H1 (cell line): ENCODE results near the gene TRIM15. TPM values are rescaled to one million over a fixed set of nuclear protein-coding genes. Genes with fewer than 3 reads are reported as not detected.

Experiments used
- MAFK ChIP-seq: IDR thresholded peaks from 2 replicates; pipeline ENCODE4 v1.6.1; 2012; ENCODE audit warnings: low read depth, mild to moderate bottlenecking, improper control_type of control experiment, low read length
- polyA plus RNA-seq, 7 experiments: library from polyadenylated mRNA; depleted of rRNA in 3 of 7; stranded (reverse) in 5 of 7; unstranded in 2 of 7; fragments of >200 nt in 5 of 7; fragments of 200-250 nt in 2 of 7; gene quantifications; 1 replicate in 5 of 7; 2 replicates in 1 of 7; 4 replicates in 1 of 7; pipeline versions ENCODE4 v1.2.1 to v1.2.3, GENCODE V29; 2011 to 2013; ENCODE audit warnings: missing spikeins in 2 of 7, mixed read lengths in 2 of 7
- total RNA-seq: library from RNA; stranded (reverse); fragmentation: NEBNext Ultra II Directional; extraction: Animal tissue kit (Norgen Biotek cat#: 25700); gene quantifications from 2 replicates; pipeline ENCODE4 v1.2.1, GENCODE V29; 2021
- TF ChIP-seq, protein P1 (sequence below): fragments of 300-600 bp; sonication (generic); IDR thresholded peaks from 2 replicates; pipeline ENCODE4 v1.7.1; 2012; ENCODE audit warnings: low read length, moderate library complexity, mild to moderate bottlenecking, inconsistent platforms; ENCODE audit not compliant: insufficient replicate concordance

Gene TRIM15
- total and polyA plus RNA-seq, 2 of the 8 experiments (the other 6 are each of a cell fraction or from before 2014, with no cell fraction given): 0.18 to 0.48 TPM

DNA sequence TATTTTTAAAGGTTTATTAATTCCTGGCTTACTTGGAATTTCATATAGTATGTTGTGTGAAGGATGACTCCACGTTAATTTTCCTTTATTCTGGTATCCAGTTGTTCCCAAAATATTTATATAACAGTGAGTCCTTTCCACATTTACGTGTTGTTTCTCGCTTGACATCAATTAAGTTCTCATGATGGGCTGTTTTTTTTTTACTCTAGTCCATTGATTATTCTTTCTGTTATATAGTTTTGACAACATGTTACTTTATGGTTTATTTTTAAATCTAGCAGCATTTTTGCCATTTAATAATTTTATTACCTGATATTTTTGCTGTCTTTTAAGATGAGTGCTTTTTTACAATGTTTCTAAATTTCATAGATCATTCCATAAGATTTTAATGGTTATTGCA is 20.7 kb upstream of the TRIM15 start (continued):
- TF ChIP-seq, protein P1, sequence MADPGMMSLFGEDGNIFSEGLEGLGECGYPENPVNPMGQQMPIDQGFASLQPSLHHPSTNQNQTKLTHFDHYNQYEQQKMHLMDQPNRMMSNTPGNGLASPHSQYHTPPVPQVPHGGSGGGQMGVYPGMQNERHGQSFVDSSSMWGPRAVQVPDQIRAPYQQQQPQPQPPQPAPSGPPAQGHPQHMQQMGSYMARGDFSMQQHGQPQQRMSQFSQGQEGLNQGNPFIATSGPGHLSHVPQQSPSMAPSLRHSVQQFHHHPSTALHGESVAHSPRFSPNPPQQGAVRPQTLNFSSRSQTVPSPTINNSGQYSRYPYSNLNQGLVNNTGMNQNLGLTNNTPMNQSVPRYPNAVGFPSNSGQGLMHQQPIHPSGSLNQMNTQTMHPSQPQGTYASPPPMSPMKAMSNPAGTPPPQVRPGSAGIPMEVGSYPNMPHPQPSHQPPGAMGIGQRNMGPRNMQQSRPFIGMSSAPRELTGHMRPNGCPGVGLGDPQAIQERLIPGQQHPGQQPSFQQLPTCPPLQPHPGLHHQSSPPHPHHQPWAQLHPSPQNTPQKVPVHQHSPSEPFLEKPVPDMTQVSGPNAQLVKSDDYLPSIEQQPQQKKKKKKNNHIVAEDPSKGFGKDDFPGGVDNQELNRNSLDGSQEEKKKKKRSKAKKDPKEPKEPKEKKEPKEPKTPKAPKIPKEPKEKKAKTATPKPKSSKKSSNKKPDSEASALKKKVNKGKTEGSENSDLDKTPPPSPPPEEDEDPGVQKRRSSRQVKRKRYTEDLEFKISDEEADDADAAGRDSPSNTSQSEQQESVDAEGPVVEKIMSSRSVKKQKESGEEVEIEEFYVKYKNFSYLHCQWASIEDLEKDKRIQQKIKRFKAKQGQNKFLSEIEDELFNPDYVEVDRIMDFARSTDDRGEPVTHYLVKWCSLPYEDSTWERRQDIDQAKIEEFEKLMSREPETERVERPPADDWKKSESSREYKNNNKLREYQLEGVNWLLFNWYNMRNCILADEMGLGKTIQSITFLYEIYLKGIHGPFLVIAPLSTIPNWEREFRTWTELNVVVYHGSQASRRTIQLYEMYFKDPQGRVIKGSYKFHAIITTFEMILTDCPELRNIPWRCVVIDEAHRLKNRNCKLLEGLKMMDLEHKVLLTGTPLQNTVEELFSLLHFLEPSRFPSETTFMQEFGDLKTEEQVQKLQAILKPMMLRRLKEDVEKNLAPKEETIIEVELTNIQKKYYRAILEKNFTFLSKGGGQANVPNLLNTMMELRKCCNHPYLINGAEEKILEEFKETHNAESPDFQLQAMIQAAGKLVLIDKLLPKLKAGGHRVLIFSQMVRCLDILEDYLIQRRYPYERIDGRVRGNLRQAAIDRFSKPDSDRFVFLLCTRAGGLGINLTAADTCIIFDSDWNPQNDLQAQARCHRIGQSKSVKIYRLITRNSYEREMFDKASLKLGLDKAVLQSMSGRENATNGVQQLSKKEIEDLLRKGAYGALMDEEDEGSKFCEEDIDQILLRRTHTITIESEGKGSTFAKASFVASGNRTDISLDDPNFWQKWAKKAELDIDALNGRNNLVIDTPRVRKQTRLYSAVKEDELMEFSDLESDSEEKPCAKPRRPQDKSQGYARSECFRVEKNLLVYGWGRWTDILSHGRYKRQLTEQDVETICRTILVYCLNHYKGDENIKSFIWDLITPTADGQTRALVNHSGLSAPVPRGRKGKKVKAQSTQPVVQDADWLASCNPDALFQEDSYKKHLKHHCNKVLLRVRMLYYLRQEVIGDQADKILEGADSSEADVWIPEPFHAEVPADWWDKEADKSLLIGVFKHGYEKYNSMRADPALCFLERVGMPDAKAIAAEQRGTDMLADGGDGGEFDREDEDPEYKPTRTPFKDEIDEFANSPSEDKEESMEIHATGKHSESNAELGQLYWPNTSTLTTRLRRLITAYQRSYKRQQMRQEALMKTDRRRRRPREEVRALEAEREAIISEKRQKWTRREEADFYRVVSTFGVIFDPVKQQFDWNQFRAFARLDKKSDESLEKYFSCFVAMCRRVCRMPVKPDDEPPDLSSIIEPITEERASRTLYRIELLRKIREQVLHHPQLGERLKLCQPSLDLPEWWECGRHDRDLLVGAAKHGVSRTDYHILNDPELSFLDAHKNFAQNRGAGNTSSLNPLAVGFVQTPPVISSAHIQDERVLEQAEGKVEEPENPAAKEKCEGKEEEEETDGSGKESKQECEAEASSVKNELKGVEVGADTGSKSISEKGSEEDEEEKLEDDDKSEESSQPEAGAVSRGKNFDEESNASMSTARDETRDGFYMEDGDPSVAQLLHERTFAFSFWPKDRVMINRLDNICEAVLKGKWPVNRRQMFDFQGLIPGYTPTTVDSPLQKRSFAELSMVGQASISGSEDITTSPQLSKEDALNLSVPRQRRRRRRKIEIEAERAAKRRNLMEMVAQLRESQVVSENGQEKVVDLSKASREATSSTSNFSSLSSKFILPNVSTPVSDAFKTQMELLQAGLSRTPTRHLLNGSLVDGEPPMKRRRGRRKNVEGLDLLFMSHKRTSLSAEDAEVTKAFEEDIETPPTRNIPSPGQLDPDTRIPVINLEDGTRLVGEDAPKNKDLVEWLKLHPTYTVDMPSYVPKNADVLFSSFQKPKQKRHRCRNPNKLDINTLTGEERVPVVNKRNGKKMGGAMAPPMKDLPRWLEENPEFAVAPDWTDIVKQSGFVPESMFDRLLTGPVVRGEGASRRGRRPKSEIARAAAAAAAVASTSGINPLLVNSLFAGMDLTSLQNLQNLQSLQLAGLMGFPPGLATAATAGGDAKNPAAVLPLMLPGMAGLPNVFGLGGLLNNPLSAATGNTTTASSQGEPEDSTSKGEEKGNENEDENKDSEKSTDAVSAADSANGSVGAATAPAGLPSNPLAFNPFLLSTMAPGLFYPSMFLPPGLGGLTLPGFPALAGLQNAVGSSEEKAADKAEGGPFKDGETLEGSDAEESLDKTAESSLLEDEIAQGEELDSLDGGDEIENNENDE: no peak
- TF ChIP-seq MAFK: no peak
